IPS DF 6.9 (cell line): ENCODE results near the gene CARTPT.
A peak's percentile ranks its signal among the peaks of the same experiment; 100 is the strongest.

Experiments
- DNase-seq: peaks from one replicate; pipeline ENCODE4 v3.0.0-alpha.2; 2013; ENCODE audit warnings: low read depth, low spot score
- H3K27ac ChIP-seq: one replicate; pipeline ENCODE4 v1.5.1; 2013; ENCODE audit warnings: low read length, control low read depth
- H3K27me3 ChIP-seq: 2 replicates; pipeline ENCODE4 v1.6.1; 2013; ENCODE audit warnings: mild to moderate bottlenecking, low read length; ENCODE audit not compliant: control insufficient read depth, insufficient read depth
- H3K36me3 ChIP-seq: 2 replicates; pipeline ENCODE4 v1.6.1; 2013; ENCODE audit warnings: low read length; ENCODE audit not compliant: control insufficient read depth, insufficient read depth
- H3K4me1 ChIP-seq: 2 replicates; pipeline ENCODE4 v1.6.1; 2013; ENCODE audit warnings: low read length; ENCODE audit not compliant: control insufficient read depth, insufficient read depth
- H3K4me3 ChIP-seq: 2 replicates; pipeline ENCODE4 v1.5.1; 2013; ENCODE audit warnings: mild to moderate bottlenecking, low read length
- H3K9me3 ChIP-seq: 2 replicates; pipeline ENCODE4 v1.6.1; 2013; ENCODE audit warnings: low read length, inconsistent platforms; ENCODE audit not compliant: control insufficient read depth, insufficient read depth
- WGBS: extraction: QIAGEN DNeasy Blood & Tissue Kit; methylation state at CpG from one replicate; pipeline ENCODE4 v1.1.7; 2013; ENCODE audit warnings: mixed read lengths, missing lambda C conversion rate; ENCODE audit not compliant: insufficient read length, insufficient coverage; 5-methylcytosine and 5-hydroxymethylcytosine counted together

CARTPT gene

DNA sequence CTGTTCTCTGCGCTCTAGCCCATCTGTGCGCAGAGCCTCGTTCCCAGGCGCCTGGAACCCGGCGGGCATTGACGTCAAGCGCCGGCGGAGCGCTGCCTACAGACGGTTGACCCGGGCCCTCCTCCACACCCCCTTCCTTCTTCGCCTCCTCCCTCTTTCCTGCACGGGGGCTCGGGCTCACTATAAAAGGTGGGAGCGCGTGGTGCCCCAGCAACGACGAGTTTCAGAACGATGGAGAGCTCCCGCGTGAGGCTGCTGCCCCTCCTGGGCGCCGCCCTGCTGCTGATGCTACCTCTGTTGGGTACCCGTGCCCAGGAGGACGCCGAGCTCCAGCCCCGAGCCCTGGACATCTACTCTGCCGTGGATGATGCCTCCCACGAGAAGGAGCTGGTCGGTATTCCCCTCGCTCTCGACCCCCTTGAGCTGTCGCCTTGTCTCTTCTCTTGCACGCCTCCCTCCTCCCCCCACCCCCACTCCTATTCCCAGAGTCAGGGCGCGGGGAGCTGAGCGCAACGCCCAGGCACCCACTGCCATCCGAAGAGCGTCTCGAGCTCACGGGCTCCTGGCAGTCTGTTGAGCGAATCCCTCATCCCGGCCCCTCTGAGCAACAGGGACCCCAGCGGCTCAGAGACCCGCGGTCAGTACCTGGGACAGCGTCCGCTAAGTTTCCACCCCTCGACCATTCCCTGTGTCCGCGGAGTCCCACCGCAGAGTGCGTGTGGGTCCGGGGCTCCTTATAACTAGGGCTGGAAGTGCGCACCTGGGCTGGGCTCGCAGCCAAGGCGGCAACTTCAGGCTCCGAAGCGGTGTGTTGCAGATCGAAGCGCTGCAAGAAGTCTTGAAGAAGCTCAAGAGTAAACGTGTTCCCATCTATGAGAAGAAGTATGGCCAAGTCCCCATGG, at the start of gene CARTPT:
TSS of gene CARTPT (plus strand) at position 213 of the 902 bp plus-strand sequence. CDS start at position 232, 19 bp downstream.
- WGBS: no CpG with 5 or more reads among the region's 65 CpGs
- no peak within 1 kb of the TSS for H3K4me3 ChIP-seq
- no peaks in the 10 kb centered on the region for H3K9me3 ChIP-seq
- no peak within 1 kb of the TSS for H3K27ac ChIP-seq
- no peaks in the 10 kb centered on the region for H3K36me3 ChIP-seq
- peaks cover 7% of the 10 kb centered on the region; the same call in 1 of the 2 replicates for H3K27me3 ChIP-seq
- DNase-seq: peak; percentile 43
- no peaks in the 10 kb centered on the region for H3K4me1 ChIP-seq

DNA sequence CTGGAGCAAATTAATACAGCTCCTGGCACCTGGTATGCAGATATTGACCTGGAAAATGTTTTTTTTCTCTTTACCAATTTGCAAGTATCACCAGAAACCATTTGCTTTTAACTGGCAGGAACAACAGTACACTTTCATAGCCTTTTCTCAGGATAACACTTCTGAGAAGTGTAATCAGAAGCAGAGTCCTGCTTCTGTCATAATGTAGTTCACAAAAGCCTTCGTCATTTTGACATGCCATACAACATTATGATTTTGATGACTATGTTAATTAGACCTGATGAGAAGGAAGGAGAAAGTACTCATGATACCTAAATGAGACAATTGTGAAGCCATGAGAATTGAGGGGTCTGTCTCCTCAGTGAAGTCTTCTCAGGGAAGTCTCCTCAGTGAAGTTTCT, 41.1 kb upstream of the CARTPT start:
- no peak for DNase-seq
- H3K4me3 ChIP-seq: no peak overlapping the region
- H3K27ac ChIP-seq: no peak overlapping the region
- no peaks in the 10 kb centered on the region for H3K9me3 ChIP-seq
- WGBS: no CpG with 5 or more reads among the region's 1 CpG
- no peaks in the 10 kb centered on the region for H3K4me1 ChIP-seq
- H3K27me3 ChIP-seq: no peaks in the 10 kb centered on the region
- H3K36me3 ChIP-seq: no peaks in the 10 kb centered on the region

DNA sequence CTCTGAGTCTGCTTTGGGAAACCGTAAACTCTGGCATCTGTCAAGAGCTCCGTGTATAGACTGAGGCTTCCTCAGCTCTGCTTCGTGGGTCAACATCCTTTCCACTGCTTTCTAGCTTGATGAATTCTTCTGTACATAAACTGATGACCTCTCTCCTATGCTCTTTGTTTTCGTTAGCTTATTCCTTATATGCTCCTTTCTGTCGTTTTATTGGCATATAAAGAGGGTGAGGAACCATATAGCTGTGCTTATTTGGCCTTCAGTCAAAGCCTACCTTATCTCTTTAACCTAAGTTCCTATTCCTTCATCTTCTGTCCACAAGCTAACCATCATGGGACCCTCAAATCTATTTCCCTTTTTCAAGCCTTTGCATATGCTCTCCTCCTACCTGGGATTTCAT, 39.4 kb upstream of the CARTPT start:
- WGBS: no CpG with 5 or more reads among the region's 5 CpGs
- H3K4me1 ChIP-seq: no peaks in the 10 kb centered on the region
- no peak for DNase-seq
- H3K4me3 ChIP-seq: no peak overlapping the region
- no peaks in the 10 kb centered on the region for H3K9me3 ChIP-seq
- H3K27ac ChIP-seq: no peak overlapping the region
- H3K36me3 ChIP-seq: no peaks in the 10 kb centered on the region
- H3K27me3 ChIP-seq: no peaks in the 10 kb centered on the region

DNA sequence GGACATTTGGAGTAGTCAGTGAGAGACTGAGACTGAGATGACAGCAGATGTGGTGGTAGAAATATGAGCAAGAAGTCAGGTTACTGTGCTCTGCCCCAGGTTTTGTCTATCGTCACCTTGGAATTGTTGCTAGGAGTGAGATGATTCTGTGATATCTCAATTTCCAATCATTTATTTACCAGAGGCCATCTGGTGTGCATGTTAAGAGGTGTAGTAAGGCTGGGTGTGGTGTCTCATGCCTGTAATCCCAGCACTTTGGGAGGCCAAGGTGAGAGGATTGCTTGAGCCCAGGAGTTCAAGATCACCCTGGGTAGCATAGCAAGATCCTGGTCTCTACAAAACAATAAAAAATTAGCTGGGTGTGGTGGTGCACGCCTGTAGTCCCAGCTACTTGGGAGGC, 38.6 kb upstream of the CARTPT start:
- no peaks in the 10 kb centered on the region for H3K36me3 ChIP-seq
- WGBS: no CpG with 5 or more reads among the region's 2 CpGs

DNA sequence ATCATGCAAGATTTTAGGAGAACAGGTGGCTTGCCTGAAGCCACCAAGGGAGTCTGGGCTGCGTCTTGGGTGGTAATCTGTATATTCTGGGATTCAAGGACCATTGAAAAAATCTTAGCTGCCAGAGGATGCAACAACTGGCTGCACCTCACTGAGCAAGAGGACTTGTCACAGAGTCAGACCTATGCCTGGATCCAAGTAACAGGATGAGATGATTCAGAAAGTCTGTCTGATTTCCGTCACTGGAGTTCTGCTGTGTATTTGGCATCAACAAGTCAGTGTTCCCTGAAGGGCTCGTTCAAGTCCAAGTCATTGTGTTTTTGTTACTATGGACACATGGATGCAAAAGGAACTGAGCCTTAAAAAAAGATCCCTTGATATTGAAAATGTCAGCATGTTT, 37.8 kb upstream of the CARTPT start:
- Histone ChIP-seq H3K36me3 (no peaks in the 10 kb centered on the region), H3K4me3 (no peak overlapping the region), H3K9me3 (no peaks in the 10 kb centered on the region), H3K27ac (no peak overlapping the region), H3K4me1 (no peaks in the 10 kb centered on the region), H3K27me3 (no peaks in the 10 kb centered on the region)
- no peak for DNase-seq
- WGBS: no CpG with 5 or more reads among the region's 3 CpGs

More for the DNA sequence above, 38.6 kb upstream of the CARTPT start:
- Histone ChIP-seq H3K27me3 (no peaks in the 10 kb centered on the region), H3K4me1 (no peaks in the 10 kb centered on the region), H3K9me3 (no peaks in the 10 kb centered on the region), H3K27ac (no peak overlapping the region), H3K4me3 (no peak overlapping the region)
- DNase-seq: no peak

DNA sequence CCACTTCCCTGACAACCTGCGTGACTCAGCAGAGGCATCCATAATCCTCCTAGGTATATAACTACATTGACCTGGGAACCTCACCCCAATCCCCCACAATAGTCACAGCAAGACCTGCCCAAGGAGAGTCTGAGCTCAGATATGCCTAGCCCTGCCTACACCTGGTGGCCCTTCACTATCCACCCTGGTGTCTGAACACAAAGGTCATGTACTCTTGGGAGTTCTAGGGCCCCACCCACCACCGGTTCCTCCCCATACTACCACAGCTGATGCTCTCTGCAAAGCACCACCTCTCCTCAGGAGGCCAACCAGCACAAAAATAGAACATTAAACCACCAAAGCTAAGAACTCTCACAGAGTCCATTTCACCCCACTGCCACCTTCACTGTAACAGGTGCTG, 34.8 kb upstream of the CARTPT start:
- Histone ChIP-seq H3K27ac (no peak overlapping the region), H3K9me3 (no peaks in the 10 kb centered on the region), H3K27me3 (no peaks in the 10 kb centered on the region), H3K4me3 (no peak overlapping the region), H3K4me1 (no peaks in the 10 kb centered on the region), H3K36me3 (no peaks in the 10 kb centered on the region)
- no peak for DNase-seq
- no CpG with 5 or more reads among the region's 2 CpGs for WGBS

DNA sequence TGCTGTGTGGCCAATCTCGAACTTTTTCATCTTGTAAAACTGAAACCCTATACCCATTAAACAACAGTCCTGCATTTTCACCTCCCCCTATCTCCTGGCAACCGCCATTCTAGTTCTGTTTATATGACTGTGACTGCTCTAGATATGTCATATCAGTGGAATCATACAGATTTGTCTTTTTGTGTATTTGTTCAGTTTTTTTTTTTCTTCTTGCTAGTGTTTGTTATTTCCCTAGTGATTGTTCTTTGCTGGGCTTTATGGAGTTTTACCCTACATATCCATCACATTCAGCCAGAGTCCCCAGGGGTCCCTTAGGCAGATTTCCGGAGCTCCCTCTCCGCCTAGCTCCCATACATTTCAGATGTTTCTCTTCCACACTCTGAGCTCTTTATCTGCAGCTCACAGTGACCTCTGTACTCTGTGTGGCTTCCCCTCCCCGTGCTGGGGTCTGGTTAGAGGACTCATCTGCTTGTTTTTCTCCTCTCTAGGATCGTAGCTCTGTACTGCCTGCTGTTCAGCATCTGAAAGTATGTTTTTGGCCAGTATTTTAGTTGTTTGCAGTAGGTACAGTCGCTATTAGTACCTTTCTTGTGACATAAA, 25.1 kb upstream of the CARTPT start:
- Histone ChIP-seq H3K4me3 (no peak overlapping the region), H3K27me3 (no peaks in the 10 kb centered on the region), H3K9me3 (no peaks in the 10 kb centered on the region), H3K27ac (no peak overlapping the region), H3K36me3 (no peaks in the 10 kb centered on the region), H3K4me1 (peaks cover 3% of the 10 kb centered on the region; the same call in 1 of the 2 replicates)
- WGBS: no CpG with 5 or more reads among the region's 7 CpGs
- no peak for DNase-seq

DNA sequence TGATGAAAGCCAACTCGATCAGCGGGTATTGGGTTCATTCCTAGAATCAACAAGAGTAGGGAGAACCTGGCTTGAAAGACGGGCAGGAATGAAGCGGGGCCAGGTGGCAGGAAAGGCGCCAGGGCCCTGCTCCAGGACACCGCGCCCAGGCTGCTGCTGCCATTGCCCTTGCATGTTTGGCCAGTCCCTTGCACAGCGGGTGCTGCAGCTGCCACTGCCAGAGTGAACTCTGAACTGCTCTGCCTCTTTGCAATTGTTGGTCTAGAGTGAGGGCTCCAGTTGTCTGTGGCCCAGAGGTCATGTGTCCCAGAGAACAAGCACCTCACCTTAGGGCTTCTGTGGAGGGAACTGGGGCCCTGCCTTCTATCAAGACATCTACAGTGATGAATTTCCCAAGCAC, 24.0 kb upstream of the CARTPT start:
- Histone ChIP-seq H3K27ac (no peak overlapping the region), H3K4me1 (peaks cover 3% of the 10 kb centered on the region; the same call in 1 of the 2 replicates), H3K36me3 (no peaks in the 10 kb centered on the region), H3K27me3 (no peaks in the 10 kb centered on the region), H3K9me3 (no peaks in the 10 kb centered on the region), H3K4me3 (no peak overlapping the region)
- DNase-seq: no peak
- WGBS: no CpG with 5 or more reads among the region's 8 CpGs

DNA sequence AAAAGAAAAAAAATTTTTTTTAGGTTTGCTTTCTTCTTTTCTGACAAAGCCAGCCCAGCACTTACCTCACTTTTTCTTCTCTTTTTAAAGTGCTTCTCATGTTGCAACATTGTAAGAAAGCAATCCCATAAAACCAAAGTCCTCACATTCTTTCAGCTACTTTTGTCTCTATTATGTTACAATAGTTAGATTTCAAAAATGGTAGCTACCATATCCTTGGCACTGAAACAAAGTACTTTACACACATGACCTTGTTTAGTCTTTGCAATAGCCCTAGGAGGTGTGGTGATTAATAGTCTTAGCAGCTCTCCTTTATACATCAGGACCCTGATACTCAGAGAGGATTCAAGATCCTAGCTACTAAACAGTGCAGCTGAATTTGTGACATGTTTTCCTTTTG, 23.5 kb upstream of the CARTPT start:
- Histone ChIP-seq H3K27ac (no peak overlapping the region), H3K36me3 (no peaks in the 10 kb centered on the region), H3K4me1 (peaks cover 3% of the 10 kb centered on the region; the same call in 1 of the 2 replicates), H3K4me3 (no peak overlapping the region), H3K9me3 (no peaks in the 10 kb centered on the region), H3K27me3 (no peaks in the 10 kb centered on the region)
- DNase-seq: no peak

DNA sequence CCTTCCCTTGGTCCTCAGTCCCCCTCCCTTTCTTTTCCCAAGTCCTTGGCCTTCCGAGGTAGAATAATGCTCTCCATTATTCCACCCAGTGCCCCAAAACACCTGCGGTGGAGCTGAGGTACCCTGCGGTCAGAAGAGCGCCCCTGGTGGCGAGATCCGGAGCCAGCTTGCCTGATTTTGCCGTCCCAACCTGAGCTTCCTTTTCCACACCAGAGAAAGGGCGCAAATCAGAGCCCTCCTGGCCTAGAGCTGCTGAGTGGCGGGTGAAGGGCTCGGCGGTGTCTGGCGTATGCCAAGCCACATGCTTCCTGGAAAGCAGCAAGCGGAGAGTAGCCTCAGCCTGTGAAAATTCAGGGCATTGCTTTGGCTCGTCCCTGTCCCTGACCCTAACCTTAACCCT, 21.1 kb upstream of the CARTPT start:
- Histone ChIP-seq H3K4me1 (peaks cover 3% of the 10 kb centered on the region; the same call in 1 of the 2 replicates), H3K36me3 (no peaks in the 10 kb centered on the region), H3K27ac (no peak overlapping the region), H3K27me3 (no peaks in the 10 kb centered on the region), H3K4me3 (no peak overlapping the region), H3K9me3 (no peaks in the 10 kb centered on the region)
- no CpG with 5 or more reads among the region's 14 CpGs for whole genome bisulfite sequencing
- DNase-seq: peak; percentile 71
